ENCODE data around the gene COL16A1. TPM values are rescaled to one million over a fixed set of nuclear protein-coding genes. Genes with fewer than 3 reads are reported as not detected.

COL16A1 gene
- total RNA-seq, 1 donor from 2014 or later, result 53.5 TPM

- Mint-ChIP-seq H3K9me3 (peaks cover 3% of the 10 kb centered on the region), H3K36me3 (no peaks in the 10 kb centered on the region), H3K27ac (peak overlapping the region; percentile 46), H3K4me3 (no peak overlapping the region), H3K4me1 (ENCODE audit: unreplicated experiment) (peaks cover 32% of the 10 kb centered on the region), H3K27me3 (no peaks in the 10 kb centered on the region)
- DNase-seq (ENCODE audit: extremely low spot score, unreplicated experiment), result no peak
- no peak for TF ChIP-seq CTCF (conservative IDR thresholded peaks at IDR 0.05)
Observed at GRCh38 chr1:31648190-31648589, 55.6 kb downstream of the COL16A1 start.

- peak overlapping the region; percentile 100 for H3K27ac Mint-ChIP-seq
- TF ChIP-seq CTCF (conservative IDR thresholded peaks at IDR 0.05), result no peak
Observed at GRCh38 chr1:31647106-31647505, 56.7 kb downstream of the COL16A1 start.

GRCh38 chr1:31646259-31646960 lies 57.4 kb downstream of the COL16A1 start:
- H3K4me3 Mint-ChIP-seq, result peak overlapping the region; percentile 99
- peaks cover 3% of the 10 kb centered on the region for H3K9me3 Mint-ChIP-seq
- H3K36me3 Mint-ChIP-seq, result no peaks in the 10 kb centered on the region
- TF ChIP-seq CTCF (conservative IDR thresholded peaks at IDR 0.05), result no peak
- no peak for DNase-seq (ENCODE audit: extremely low spot score, unreplicated experiment)
- no peaks in the 10 kb centered on the region for H3K27me3 Mint-ChIP-seq
- H3K4me1 Mint-ChIP-seq (ENCODE audit: unreplicated experiment), result peaks cover 32% of the 10 kb centered on the region
- H3K27ac Mint-ChIP-seq, result peak overlapping the region; percentile 100

More at GRCh38 chr1:31647106-31647505, 56.7 kb downstream of the COL16A1 start:
- no peak for DNase-seq (ENCODE audit: extremely low spot score, unreplicated experiment)
- Mint-ChIP-seq H3K4me1 (ENCODE audit: unreplicated experiment) (peaks cover 32% of the 10 kb centered on the region), H3K36me3 (no peaks in the 10 kb centered on the region), H3K9me3 (peaks cover 3% of the 10 kb centered on the region), H3K4me3 (peak overlapping the region; percentile 99), H3K27me3 (no peaks in the 10 kb centered on the region)

GRCh38 chr1:31645274-31645568 lies 58.6 kb downstream of the COL16A1 start:
- H3K4me3 Mint-ChIP-seq, result peak overlapping the region; percentile 99
- no peaks in the 10 kb centered on the region for H3K27me3 Mint-ChIP-seq
- H3K4me1 Mint-ChIP-seq (ENCODE audit: unreplicated experiment), result peaks cover 28% of the 10 kb centered on the region
- no peaks in the 10 kb centered on the region for H3K36me3 Mint-ChIP-seq
- no peak for DNase-seq (ENCODE audit: extremely low spot score, unreplicated experiment)
- TF ChIP-seq CTCF (conservative IDR thresholded peaks at IDR 0.05), result no peak
- peak overlapping the region; percentile 100 for H3K27ac Mint-ChIP-seq
- H3K9me3 Mint-ChIP-seq, result peaks cover 3% of the 10 kb centered on the region

- H3K4me3 Mint-ChIP-seq, result peak within 1 kb of the TSS; percentile 99
- peak within 1 kb of the TSS; percentile 100 for H3K27ac Mint-ChIP-seq
- TF ChIP-seq CTCF (conservative IDR thresholded peaks at IDR 0.05), result no peak
- peaks cover 28% of the 10 kb centered on the region for H3K4me1 Mint-ChIP-seq (ENCODE audit: unreplicated experiment)
- peak; percentile 99 for DNase-seq (ENCODE audit: extremely low spot score, unreplicated experiment)
- H3K9me3 Mint-ChIP-seq, result peaks cover 3% of the 10 kb centered on the region
- H3K36me3 Mint-ChIP-seq, result no peaks in the 10 kb centered on the region
- no peaks in the 10 kb centered on the region for H3K27me3 Mint-ChIP-seq
Observed at GRCh38 chr1:31644560-31645273, 59.1 kb downstream of the COL16A1 start, which contains the start of gene PEF1. Gene PEF1, minus strand, starts transcription at chr1:31644876. Its CDS starts 12 bp downstream, at chr1:31644864.
